ENCODE data around the gene EYS.

The EYS gene

GRCh38 chr6:64750910-64751309 is 956.1 kb downstream of the EYS start:
- no peak for DNase-seq (ENCODE audit: extremely low read depth in 1 of 2, low read depth in 1 of 2)

DNA sequence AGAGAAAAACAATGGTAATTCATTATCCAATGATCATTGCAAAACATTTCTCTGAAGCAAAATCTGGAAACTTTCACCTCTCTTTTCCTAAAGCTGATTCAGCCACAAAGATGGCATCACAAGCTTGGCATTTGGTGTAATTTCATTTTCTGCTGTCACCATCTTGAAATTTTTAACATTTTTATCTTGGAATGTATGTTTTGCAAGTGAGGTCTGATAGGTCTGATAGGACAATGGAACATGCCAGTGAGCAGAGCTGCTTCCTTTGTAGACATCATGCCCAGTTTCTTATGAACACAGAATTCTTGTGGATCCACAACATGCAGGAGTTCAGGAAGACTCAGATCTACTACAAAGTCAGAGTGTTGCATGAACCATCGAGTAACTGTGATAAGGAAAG is 969.6 kb downstream of the EYS start:
- no peak for DNase-seq (ENCODE audit: extremely low read depth in 1 of 2, low read depth in 1 of 2)

- no peak for DNase-seq (ENCODE audit: extremely low read depth in 1 of 2, low read depth in 1 of 2)
Measured at GRCh38 chr6:64736421-64736950, 970.5 kb downstream of the EYS start.

DNA sequence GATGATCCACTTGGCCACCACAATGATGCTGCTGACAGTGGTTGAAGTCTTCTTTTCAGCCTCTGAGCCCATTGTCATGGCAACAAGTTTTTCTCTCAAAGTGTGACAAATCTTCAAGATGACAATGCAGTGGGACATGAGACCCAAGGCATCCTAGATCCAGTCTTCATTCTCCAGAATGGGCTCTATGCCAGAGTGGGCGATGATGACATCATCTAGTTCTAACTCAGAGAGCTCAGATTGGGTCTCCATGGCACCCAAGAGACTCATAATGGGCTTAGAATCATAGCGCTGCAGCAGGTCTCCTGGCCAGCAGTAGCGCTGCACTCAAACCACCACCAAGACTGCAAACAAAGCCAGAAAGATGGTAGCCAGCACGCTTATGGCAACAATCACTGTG is 973.6 kb downstream of the EYS start:
- no peak for DNase-seq (ENCODE audit: extremely low read depth in 1 of 2, low read depth in 1 of 2)

DNA sequence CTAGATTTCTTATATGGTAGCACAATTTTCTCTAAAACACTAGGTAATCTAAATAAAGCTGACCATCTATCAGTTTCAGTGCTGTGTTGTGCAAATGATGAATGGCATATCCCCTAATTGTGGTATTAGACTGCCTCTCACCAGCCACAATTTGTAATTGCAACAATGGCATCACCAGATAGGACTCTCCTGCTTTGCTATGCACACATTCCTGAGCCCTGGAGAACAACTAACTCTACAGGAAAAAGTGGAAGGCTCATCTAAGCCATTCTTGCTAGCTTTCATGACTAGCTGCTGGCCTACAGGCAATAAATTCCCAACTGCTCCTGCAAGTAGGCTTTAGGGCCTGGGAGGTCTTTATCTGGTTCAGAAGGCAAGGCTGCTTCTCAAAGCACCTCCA is 974.1 kb downstream of the EYS start:
- no peak for DNase-seq (ENCODE audit: extremely low read depth in 1 of 2, low read depth in 1 of 2)

DNA sequence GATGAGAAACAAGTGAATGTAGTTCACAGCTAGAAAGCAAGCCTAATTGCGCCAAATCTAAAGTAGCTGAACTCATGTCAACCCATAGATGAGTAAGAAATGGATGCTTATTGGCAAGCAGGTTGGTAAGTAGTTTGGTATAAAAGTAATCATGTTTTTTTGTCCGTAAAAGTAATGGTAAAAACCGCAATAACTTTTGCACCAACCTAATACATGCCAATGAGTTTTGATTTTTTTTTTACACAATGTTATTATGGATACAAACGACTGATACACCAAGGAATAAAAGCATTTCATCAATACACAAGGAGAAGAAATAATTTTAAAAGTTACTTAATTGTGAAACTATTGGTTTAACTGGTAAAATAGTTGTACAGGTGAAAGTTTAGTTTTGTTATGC is 977.5 kb downstream of the EYS start:
- DNase-seq (ENCODE audit: extremely low read depth in 1 of 2, low read depth in 1 of 2) = no peak

- DNase-seq (ENCODE audit: extremely low read depth in 1 of 2, low read depth in 1 of 2) = no peak
Measured at GRCh38 chr6:64727075-64727474, 980.0 kb downstream of the EYS start.

DNA sequence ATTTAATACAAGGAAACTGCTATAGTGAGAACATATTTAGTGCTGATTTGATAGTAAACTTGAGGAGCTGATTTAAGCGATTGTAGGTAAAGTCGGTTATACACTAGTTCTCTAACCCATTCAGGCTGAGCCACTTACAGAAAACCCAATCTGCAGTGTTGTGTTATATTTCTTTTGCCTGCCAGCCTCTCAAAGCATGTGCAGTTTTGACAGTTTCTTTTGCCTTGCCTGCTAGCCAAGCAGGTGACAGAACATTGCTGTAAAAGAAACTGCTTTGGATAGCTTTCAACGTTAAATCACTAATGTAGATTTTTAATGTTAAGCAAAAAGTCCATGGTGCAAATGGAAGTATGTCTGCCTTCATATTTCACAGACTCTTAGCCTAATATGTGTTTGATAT is 982.9 kb downstream of the EYS start:
- DNase-seq (ENCODE audit: extremely low read depth in 1 of 2, low read depth in 1 of 2) = no peak

DNA sequence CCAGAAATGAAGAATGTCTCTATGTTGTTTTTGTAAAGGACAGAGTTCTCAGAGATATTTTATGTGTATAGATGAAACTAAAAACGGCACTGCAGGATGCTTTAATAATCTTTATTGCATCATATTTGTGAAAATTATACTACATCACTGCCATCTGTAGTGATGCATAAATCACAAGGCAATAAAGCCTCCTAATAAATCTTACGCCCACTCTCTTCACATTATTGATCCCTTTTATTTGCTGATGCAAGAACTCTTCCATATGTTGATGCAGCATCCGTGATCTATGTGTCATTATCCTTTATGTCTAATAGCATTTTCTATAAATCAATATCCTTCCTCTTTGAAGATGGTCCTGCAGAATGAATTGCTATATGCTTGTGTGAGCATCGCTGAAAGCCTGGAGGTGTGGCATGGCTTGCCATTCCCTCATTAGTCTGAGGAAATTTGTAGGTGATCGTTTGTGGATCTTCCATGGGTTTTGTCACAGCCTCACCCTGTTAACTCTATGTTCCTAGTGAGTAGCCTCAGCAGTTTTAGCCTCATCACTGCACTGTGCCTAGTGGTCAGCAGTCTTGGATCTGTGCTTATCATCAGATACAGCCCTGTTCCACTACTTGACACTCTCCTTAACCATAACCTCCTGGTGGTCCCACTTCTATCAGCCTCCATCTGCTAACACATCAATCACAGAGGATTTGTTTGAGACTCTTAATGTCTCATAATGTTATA is 983.5 kb downstream of the EYS start:
- no peak for DNase-seq (ENCODE audit: extremely low read depth in 1 of 2, low read depth in 1 of 2)

GRCh38 chr6:64721865-64722264 is 985.2 kb downstream of the EYS start:
- DNase-seq (ENCODE audit: extremely low read depth in 1 of 2, low read depth in 1 of 2) = no peak

DNA sequence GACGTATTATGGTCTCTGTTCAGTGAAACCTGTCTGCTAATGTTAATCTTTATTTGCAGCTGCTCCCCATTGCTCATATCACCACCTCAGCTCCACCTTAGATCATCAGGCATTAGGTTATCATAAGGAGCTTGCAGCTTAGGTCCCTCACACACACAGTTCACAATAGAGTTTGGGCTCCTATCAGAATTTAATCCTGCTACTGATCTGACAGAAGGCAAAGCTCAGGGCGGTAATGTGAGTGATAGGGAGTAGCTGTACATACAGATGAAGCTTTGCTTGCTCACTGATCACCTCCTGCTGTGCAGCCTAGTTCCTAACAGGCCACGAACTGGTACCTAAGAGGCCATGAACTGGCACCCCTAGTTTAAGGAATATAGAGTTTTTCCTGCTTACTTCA is 989.7 kb downstream of the EYS start:
- no peak for DNase-seq (ENCODE audit: extremely low read depth in 1 of 2, low read depth in 1 of 2)

GRCh38 chr6:64715624-64716023 is 991.4 kb downstream of the EYS start:
- DNase-seq (ENCODE audit: extremely low read depth in 1 of 2, low read depth in 1 of 2) = no peak

- DNase-seq (ENCODE audit: extremely low read depth in 1 of 2, low read depth in 1 of 2) = no peak
Measured at GRCh38 chr6:64714073-64714472, 993.0 kb downstream of the EYS start.

DNA sequence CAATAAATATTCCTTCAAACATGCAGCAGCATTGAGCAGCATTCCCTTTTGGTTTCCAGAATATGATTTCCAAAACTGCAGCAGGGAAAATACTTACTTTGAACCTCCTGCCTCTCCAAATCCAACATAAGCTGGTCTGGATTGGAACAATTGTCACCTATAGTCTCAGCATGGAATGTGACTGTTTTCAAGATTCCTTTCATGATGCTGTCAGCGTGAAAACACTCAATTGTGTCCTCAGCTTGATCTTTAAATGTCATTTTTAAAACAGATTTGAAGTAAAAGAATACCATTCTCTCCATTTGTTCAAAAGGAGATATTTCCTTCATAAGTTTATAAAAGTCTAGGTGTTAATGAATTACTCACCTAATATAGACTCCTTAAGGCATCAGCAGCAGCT is 993.9 kb downstream of the EYS start:
- no peak for DNase-seq (ENCODE audit: extremely low read depth in 1 of 2, low read depth in 1 of 2)

- DNase-seq (ENCODE audit: extremely low read depth in 1 of 2, low read depth in 1 of 2) = no peak
Measured at GRCh38 chr6:64712606-64713005, 994.4 kb downstream of the EYS start.

DNA sequence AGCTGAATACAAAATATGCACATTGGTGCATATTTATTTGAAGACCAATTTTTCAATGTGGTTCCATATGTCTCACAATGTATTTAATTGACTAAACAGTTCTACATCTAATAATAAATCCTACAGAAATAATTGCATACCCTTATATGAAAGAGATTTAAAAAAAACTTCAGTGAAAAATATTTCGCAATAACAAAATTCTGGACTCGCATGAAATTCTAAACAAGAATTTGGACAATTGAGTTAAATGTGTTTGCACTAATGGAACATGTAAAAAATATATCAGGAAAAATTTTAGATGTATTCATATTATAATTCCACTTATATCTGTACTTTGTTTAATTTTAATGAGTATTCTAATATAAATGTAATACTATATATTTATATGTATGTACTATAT is 1003.1 kb downstream of the EYS start:
- no peak for DNase-seq (ENCODE audit: extremely low read depth in 1 of 2, low read depth in 1 of 2)

- DNase-seq (ENCODE audit: extremely low read depth in 1 of 2, low read depth in 1 of 2) = no peak
Measured at GRCh38 chr6:64696053-64696452, 1011.0 kb downstream of the EYS start.

- no peak for DNase-seq (ENCODE audit: extremely low read depth in 1 of 2, low read depth in 1 of 2)
Measured at GRCh38 chr6:64694356-64694755, 1012.7 kb downstream of the EYS start.

- no peak for DNase-seq (ENCODE audit: extremely low read depth in 1 of 2, low read depth in 1 of 2)
Measured at GRCh38 chr6:64691064-64691463, 1016.0 kb downstream of the EYS start.

- DNase-seq (ENCODE audit: extremely low read depth in 1 of 2, low read depth in 1 of 2) = no peak
Measured at GRCh38 chr6:64685401-64685800, 1021.6 kb downstream of the EYS start.

DNA sequence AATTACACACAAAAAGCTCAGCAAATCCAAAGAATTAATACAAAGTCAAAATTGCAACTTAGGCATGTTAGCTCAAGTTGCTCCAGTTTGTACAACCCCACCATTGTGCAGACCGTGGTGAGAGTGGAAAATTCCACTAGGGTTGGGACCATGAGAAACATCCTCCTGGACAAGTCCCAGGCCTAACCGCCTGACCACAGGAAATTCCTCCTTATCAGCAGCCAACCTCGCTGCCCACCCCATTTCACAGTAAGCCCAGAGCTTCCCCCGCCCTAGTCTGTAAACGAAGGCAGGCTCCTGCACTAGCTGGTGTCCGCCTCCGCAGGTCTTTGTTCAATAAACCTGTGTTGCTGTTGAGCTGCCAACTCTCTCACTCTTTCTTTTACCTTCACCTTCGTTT is 1023.3 kb downstream of the EYS start:
- DNase-seq (ENCODE audit: extremely low read depth in 1 of 2, low read depth in 1 of 2) = no peak

DNA sequence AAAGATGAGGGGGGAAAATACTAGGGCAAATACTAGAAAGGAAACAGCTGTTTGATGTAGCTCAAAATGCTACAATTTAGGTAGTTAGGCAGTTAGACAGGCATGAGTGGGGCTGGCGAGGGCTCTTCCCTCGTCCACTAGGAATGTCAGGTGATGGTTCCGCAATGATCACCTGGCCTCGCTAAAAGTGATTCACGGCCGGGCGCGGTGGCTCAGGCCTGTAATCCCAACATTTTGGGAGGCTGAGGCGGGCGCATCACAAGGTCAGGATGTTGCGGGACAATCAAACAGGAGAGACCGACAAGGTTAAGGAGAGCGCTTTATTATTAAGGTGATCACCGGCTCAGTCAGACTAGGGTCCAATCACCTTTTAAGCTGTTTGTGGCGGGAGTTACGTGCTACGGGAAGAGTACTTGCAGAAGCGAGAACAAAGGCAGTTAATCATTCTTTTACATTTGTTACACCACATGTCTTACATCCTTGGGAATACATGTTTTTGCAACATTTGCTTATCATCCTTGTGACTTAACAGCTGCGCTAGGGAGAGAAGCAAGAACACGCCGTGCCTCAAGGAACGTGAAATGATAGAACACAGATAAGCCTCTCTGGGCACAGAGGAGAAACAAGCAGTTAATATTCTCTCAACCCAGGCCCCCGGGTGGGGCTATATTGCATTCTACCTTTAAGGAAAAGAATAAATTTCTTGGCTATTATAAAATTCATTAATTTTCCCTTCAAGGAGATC is 1025.4 kb downstream of the EYS start:
- DNase-seq (ENCODE audit: extremely low read depth in 1 of 2, low read depth in 1 of 2) = no peak
